Naive thymus-derived CD4-positive, alpha-beta T cell (primary cell): ENCODE data around the gene DAAM2. TPM values are rescaled to one million over a fixed set of nuclear protein-coding genes. Genes with fewer than 3 reads are reported as not detected.
A peak's percentile ranks its signal among the peaks of the same experiment; 100 is the strongest.

ENCODE experiments used
- ATAC-seq: fragments of 150-1000 bp; cut with Tn5 transposase; 2 replicates; pipeline ENCODE4 v1.10.0; 2021; ENCODE audit warnings: mild to moderate bottlenecking, moderate library complexity
- CTCF ChIA-PET: fragments of 350-600 bp; sonication (Branson Sonifier 250); formaldehyde crosslinking; loops from one replicate; lab custom pipeline; 2021; ENCODE audit warnings: antibody characterized with exemption; lab: Charles Lee
- POLR2A ChIA-PET: fragments of 350-600 bp; sonication (Branson Sonifier 250); formaldehyde crosslinking; loops from one replicate; lab custom pipeline; 2021; ENCODE audit warnings: antibody characterized with exemption, inconsistent platforms; lab: Charles Lee
- DNase-seq, 9 donors: peaks; one replicate each; pipeline versions ENCODE4 v3.0.0 to v3.0.0-alpha.2; 2020 to 2022; ENCODE audit warnings: mixed read lengths in 1 of 9
- H3K27ac ChIP-seq: one replicate; pipeline ENCODE4 v1.7.0; 2013; ENCODE audit warnings: mild to moderate bottlenecking, low read depth, low read length, moderate library complexity
- H3K27me3 ChIP-seq, 2 donors: one replicate each; pipeline ENCODE4 v1.7.0; 2013; ENCODE audit warnings: low read length in 2 of 2, mild to moderate bottlenecking in 2 of 2, moderate library complexity in 2 of 2; ENCODE audit not compliant: control insufficient read depth in 2 of 2, insufficient read depth in 2 of 2
- H3K36me3 ChIP-seq, 3 experiments: 1 replicate in 2 of 3; 2 replicates in 1 of 3; pipeline ENCODE4 v1.7.0; 2013; ENCODE audit warnings: low read length in 3 of 3, mild to moderate bottlenecking in 3 of 3, moderate library complexity in 1 of 3; ENCODE audit not compliant: insufficient read depth in 3 of 3, control insufficient read depth in 2 of 3
- H3K4me1 ChIP-seq, 2 donors: one replicate each; pipeline ENCODE4 v1.7.0; 2013; ENCODE audit warnings: low read length in 2 of 2, mild to moderate bottlenecking in 2 of 2, moderate library complexity in 1 of 2; ENCODE audit not compliant: control insufficient read depth in 2 of 2, insufficient read depth in 2 of 2
- H3K4me3 ChIP-seq: 2 replicates; pipeline ENCODE4 v1.7.0; 2013; ENCODE audit warnings: mild to moderate bottlenecking, low read length
- H3K9me3 ChIP-seq, 3 experiments: 1 replicate in 2 of 3; 2 replicates in 1 of 3; pipeline ENCODE4 v1.7.0; 2013; ENCODE audit warnings: low read length in 3 of 3; ENCODE audit not compliant: control insufficient read depth in 2 of 3
- H3K27ac Mint-ChIP-seq, 9 donors: one replicate each; pipeline ENCODE4 v1.8.0; 2020 to 2022; ENCODE audit warnings: mixed read lengths in 9 of 9, mild to moderate bottlenecking in 8 of 9, moderate library complexity in 5 of 9, inconsistent platforms in 2 of 9
- H3K27me3 Mint-ChIP-seq, 5 donors: one replicate each; pipeline ENCODE4 v1.8.0; 2021 to 2022; ENCODE audit warnings: mixed read lengths in 5 of 5, mild to moderate bottlenecking in 1 of 5
- H3K36me3 Mint-ChIP-seq, 5 donors: one replicate each; pipeline ENCODE4 v1.8.0; 2020 to 2022; ENCODE audit warnings: mixed read lengths in 5 of 5, mild to moderate bottlenecking in 3 of 5, inconsistent platforms in 1 of 5
- H3K4me1 Mint-ChIP-seq, 7 donors: one replicate each; pipeline ENCODE4 v1.8.0; 2020 to 2022; ENCODE audit warnings: mixed read lengths in 7 of 7, mild to moderate bottlenecking in 3 of 7, inconsistent platforms in 1 of 7
- H3K4me3 Mint-ChIP-seq, 10 donors: one replicate each; pipeline ENCODE4 v1.8.0; 2020 to 2022; ENCODE audit warnings: mild to moderate bottlenecking in 10 of 10, mixed read lengths in 10 of 10, moderate library complexity in 6 of 10, inconsistent platforms in 2 of 10
- H3K9me3 Mint-ChIP-seq, 11 donors: one replicate each; pipeline ENCODE4 v1.8.0; 2020 to 2022; ENCODE audit warnings: mixed read lengths in 11 of 11, mild to moderate bottlenecking in 4 of 11, inconsistent platforms in 1 of 11, moderate library complexity in 1 of 11
- intact Hi-C, 2 donors: fragments of 100-400 bp; cut with micrococcal nuclease; formaldehyde crosslinking; loops; one replicate each; pipeline ENCODE4 v1.15.1; 2023
- polyA plus RNA-seq, 2 donors: library from polyadenylated mRNA; unstranded; fragments of 300-500 nt; fragmentation: Illumina TruSeq; gene quantifications; one replicate each; pipeline ENCODE4 v1.2.3, GENCODE V29; 2021
- total RNA-seq, 6 experiments: library from RNA in 5 of 6; stranded (reverse) in 5 of 6; gene quantifications; 1 replicate in 5 of 6; 2 replicates in 1 of 6; pipeline ENCODE4 v1.2.3 and lab custom pipeline; 2021 to 2026

The DAAM2 gene
- total and polyA plus RNA-seq, 7 experiments from 2014 or later = not detected

DNA sequence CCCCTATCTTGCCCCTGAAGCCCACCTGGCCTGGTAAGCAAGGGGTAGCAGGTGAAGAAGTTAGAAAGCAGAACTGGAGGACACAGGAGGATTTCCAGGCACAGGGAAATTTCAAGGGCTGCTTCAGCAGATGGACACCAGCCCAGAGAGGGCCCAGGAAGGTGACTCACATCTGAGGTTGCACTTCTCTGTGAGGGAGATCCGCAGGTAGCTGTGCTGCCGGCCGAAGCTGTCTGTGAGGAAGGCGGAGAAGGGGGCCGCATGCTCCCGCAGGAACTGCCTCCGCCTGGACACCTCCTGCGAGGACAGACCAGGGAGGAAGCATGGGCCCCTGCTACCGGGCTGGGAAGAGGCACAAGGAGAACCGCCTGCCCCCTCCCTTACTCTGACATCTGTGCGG, 135.0 kb downstream of the DAAM2 start:
- no peaks in the 10 kb centered on the region for H3K36me3 ChIP-seq
- no peak overlapping the region for H3K4me3 Mint-ChIP-seq
- no peak overlapping the region for H3K27ac Mint-ChIP-seq
- no peaks in the 10 kb centered on the region for H3K9me3 ChIP-seq
- H3K4me1 ChIP-seq = no peaks in the 10 kb centered on the region
- H3K4me3 ChIP-seq = no peak overlapping the region
- H3K27ac ChIP-seq = no peak overlapping the region
- DNase-seq = no peak
- H3K27me3 ChIP-seq = no peaks in the 10 kb centered on the region
- intact Hi-C loops = no loop called here
- H3K36me3 Mint-ChIP-seq = peaks cover 0 to 5% (median 0%) of the 10 kb centered on the region in 5 donors
- peaks cover 0 to 3% (median 0%) of the 10 kb centered on the region in 5 donors for H3K27me3 Mint-ChIP-seq
- CTCF ChIA-PET = no interaction called here
- peaks cover 0 to 5% (median 0%) of the 10 kb centered on the region in 11 donors for H3K9me3 Mint-ChIP-seq
- ATAC-seq = no peak
- POLR2A ChIA-PET = no interaction called here
- H3K4me1 Mint-ChIP-seq = peaks cover 0 to 18% (median 9%) of the 10 kb centered on the region in 7 donors

GRCh38 chr6:39929039-39929732, 137.0 kb downstream of the DAAM2 start:
- intact Hi-C loops = no loop called here

GRCh38 chr6:39929733-39930461, 137.7 kb downstream of the DAAM2 start:
- Histone ChIP-seq H3K27ac (no peak overlapping the region), H3K36me3 (no peaks in the 10 kb centered on the region), H3K4me3 (no peak overlapping the region), H3K4me1 (peaks cover 0 to 2% of the 10 kb centered on the region in 2 donors), H3K27me3 (no peaks in the 10 kb centered on the region), H3K9me3 (no peaks in the 10 kb centered on the region)
- Mint-ChIP-seq H3K36me3 (peaks cover 0 to 3% (median 0%) of the 10 kb centered on the region in 5 donors), H3K27me3 (peaks cover 0 to 18% (median 0%) of the 10 kb centered on the region in 5 donors), H3K4me3 (no peak overlapping the region), H3K27ac (peak overlapping the region in 1 of 9 donors; percentile 53), H3K4me1 (peaks cover 0 to 24% (median 19%) of the 10 kb centered on the region in 7 donors), H3K9me3 (peaks cover 0 to 5% (median 0%) of the 10 kb centered on the region in 11 donors)
- intact Hi-C loops = loop anchor here in 1 of 2 donors (10.0 kb wide), 1 partner anchor 815 kb away; the partner anchor contains the start of gene SAYSD1
- DNase-seq = no peak
- POLR2A ChIA-PET = no interaction called here
- CTCF ChIA-PET = no interaction called here
- no peak for ATAC-seq

More at GRCh38 chr6:39929039-39929732, 137.0 kb downstream of the DAAM2 start:
- no peak overlapping the region for H3K4me3 ChIP-seq
- H3K9me3 ChIP-seq = no peaks in the 10 kb centered on the region
- H3K36me3 ChIP-seq = no peaks in the 10 kb centered on the region
- H3K27me3 ChIP-seq = no peaks in the 10 kb centered on the region
- Mint-ChIP-seq H3K4me1 (peaks cover 0 to 21% (median 14%) of the 10 kb centered on the region in 7 donors), H3K36me3 (peaks cover 0 to 5% (median 0%) of the 10 kb centered on the region in 5 donors), H3K4me3 (no peak overlapping the region), H3K27ac (peak overlapping the region in 1 of 9 donors; percentile 66), H3K27me3 (peaks cover 0 to 16% (median 0%) of the 10 kb centered on the region in 5 donors), H3K9me3 (peaks cover 0 to 5% (median 0%) of the 10 kb centered on the region in 11 donors)
- H3K27ac ChIP-seq = no peak overlapping the region
- no peak for DNase-seq
- ChIA-PET CTCF (no interaction called here), POLR2A (no interaction called here)
- ATAC-seq = no peak
- no peaks in the 10 kb centered on the region for H3K4me1 ChIP-seq

DNA sequence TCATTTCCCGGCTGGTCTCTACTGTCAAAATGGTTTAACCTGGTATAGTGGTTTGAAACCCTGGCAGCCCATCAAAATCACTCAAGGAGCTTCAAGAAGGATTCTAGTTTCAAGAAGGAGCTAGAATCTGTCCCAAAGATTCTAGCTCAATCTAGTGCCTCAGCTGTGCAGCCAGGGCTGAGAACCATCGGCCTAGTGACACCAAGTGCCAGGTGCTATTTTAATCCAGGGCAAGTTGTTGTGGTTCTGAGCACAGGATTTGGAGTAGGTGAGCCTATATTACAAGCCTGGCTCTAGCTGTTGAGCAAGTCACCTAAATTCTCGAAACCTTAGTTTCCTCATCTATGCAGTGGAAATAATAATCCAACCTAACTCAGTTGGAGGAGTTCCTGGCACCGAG, 138.4 kb downstream of the DAAM2 start:
- H3K27me3 ChIP-seq = no peaks in the 10 kb centered on the region
- H3K36me3 ChIP-seq = no peaks in the 10 kb centered on the region
- no peak for DNase-seq
- CTCF ChIA-PET = no interaction called here
- H3K4me3 ChIP-seq = no peak overlapping the region
- Mint-ChIP-seq H3K27ac (peak overlapping the region in 3 of 9 donors; percentile 20 to 52 (median 33)), H3K4me3 (no peak overlapping the region), H3K4me1 (peaks cover 3 to 31% (median 21%) of the 10 kb centered on the region in 7 donors), H3K36me3 (no peaks in the 10 kb centered on the region), H3K27me3 (peaks cover 0 to 22% (median 4%) of the 10 kb centered on the region in 5 donors), H3K9me3 (peaks cover 0 to 5% (median 0%) of the 10 kb centered on the region in 11 donors)
- ATAC-seq = no peak
- no peak overlapping the region for H3K27ac ChIP-seq
- H3K9me3 ChIP-seq = no peaks in the 10 kb centered on the region
- intact Hi-C loops = loop anchor here in 1 of 2 donors (10.0 kb wide), 1 partner anchor 816 kb away; the partner anchor contains the start of gene SAYSD1
- peaks cover 0 to 7% of the 10 kb centered on the region in 2 donors for H3K4me1 ChIP-seq
- POLR2A ChIA-PET = no interaction called here

DNA sequence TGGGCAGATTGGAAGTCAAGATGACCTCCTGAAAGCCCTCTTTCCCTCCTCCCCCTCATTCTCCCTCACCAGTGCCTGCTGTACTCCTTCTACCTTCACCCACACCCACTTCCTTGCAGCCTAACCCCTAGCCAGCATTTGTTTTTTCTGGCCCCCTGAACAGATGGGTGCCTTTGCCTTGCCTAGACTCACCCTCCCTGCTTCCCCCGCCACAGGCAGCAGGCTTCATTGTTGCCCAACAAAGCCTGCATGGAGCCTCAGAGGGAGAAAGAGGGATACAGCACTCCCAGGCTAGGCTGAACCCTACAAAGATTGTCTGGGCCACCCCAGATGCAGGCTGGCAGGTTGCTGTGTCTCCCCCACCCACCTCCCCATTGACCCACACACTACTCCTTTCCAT, 139.4 kb downstream of the DAAM2 start:
- Mint-ChIP-seq H3K27me3 (peaks cover 0 to 32% (median 7%) of the 10 kb centered on the region in 5 donors), H3K4me3 (no peak overlapping the region), H3K36me3 (no peaks in the 10 kb centered on the region), H3K4me1 (peaks cover 3 to 28% (median 24%) of the 10 kb centered on the region in 7 donors), H3K27ac (peak overlapping the region in 5 of 9 donors; percentile 13 to 63 (median 43)), H3K9me3 (no peaks in the 10 kb centered on the region)
- no peak for DNase-seq
- Histone ChIP-seq H3K27me3 (no peaks in the 10 kb centered on the region), H3K4me3 (no peak overlapping the region), H3K36me3 (no peaks in the 10 kb centered on the region), H3K27ac (no peak overlapping the region), H3K9me3 (no peaks in the 10 kb centered on the region), H3K4me1 (peaks cover 0 to 7% of the 10 kb centered on the region in 2 donors)
- CTCF ChIA-PET = no interaction called here
- ATAC-seq = no peak
- POLR2A ChIA-PET = no interaction called here
- intact Hi-C loops = loop anchor here in 1 of 2 donors (10.0 kb wide), 1 partner anchor 817 kb away; the partner anchor contains the start of gene SAYSD1

DNA sequence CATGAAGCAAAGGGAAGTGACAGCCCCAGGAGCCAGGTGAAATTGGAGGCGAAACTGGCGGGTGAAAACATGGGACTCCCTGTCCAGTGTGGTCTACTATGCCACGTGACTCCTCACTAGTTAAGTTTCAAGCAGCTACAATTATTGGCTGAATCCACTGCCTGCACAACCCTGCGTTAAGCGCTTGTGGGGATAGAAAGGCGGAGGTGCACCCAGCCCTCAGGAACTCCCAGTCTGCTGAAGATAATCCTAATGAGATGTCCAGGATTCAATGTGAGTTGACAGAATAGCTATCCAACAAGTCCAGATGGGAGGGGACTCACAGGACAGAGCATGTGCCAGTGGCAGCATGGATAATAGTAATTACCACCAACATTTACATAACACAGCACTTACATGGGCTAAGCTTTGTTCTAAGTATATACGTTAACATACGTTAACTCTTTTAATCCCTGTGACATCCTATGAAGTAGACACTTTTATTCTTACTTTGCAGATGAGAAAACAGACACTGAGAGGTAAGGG, 140.3 kb downstream of the DAAM2 start:
- H3K4me1 Mint-ChIP-seq = peaks cover 3 to 28% (median 24%) of the 10 kb centered on the region in 7 donors
- Histone ChIP-seq H3K4me1 (peaks cover 0 to 7% of the 10 kb centered on the region in 2 donors), H3K36me3 (no peaks in the 10 kb centered on the region), H3K27me3 (no peaks in the 10 kb centered on the region), H3K9me3 (no peaks in the 10 kb centered on the region), H3K4me3 (no peak overlapping the region), H3K27ac (no peak overlapping the region)
- H3K36me3 Mint-ChIP-seq = no peaks in the 10 kb centered on the region
- ChIA-PET POLR2A (no interaction called here), CTCF (no interaction called here)
- H3K4me3 Mint-ChIP-seq = peak overlapping the region in 2 of 10 donors; percentile 65 to 87
- H3K9me3 Mint-ChIP-seq = no peaks in the 10 kb centered on the region
- intact Hi-C loops = loop anchor here in 1 of 2 donors (10.0 kb wide), 1 partner anchor 818 kb away; the partner anchor contains the start of gene SAYSD1
- ATAC-seq (no peak), DNase-seq (no peak)
- H3K27me3 Mint-ChIP-seq = peaks cover 0 to 35% (median 7%) of the 10 kb centered on the region in 5 donors
- H3K27ac Mint-ChIP-seq = peak overlapping the region in 2 of 9 donors; percentile 44 to 69
